IPS-11a (cell line): ENCODE results near the gene NCF1.
"Not testable (repeated sequence)": the region's sequence is repeated elsewhere in the genome, so short reads cannot be mapped to it uniquely, and the experiment has no call there.

ENCODE experiments used
- H3K4me3 ChIP-seq: one replicate; pipeline ENCODE4 v1.5.1; 2013; ENCODE audit warnings: low read depth, low read length, control low read depth

The NCF1 gene

GRCh38 chr7:74773760-74774750 lies at the start of gene NCF1:
NCF1 (plus strand) TSS chr7:74774011; CDS start chr7:74774032, 21 bp downstream.
- H3K4me3 ChIP-seq = not testable (repeated sequence)

GRCh38 chr7:74725840-74726239 lies 48.0 kb upstream of the NCF1 start:
- H3K4me3 ChIP-seq = no peak overlapping the region

- no peak overlapping the region for H3K4me3 ChIP-seq
Measured at GRCh38 chr7:74726309-74727101, 47.3 kb upstream of the NCF1 start.

GRCh38 chr7:74728686-74729085 lies 45.1 kb upstream of the NCF1 start:
- H3K4me3 ChIP-seq = not testable (repeated sequence)

- not testable (repeated sequence) for H3K4me3 ChIP-seq
Measured at GRCh38 chr7:74730186-74730585, 43.6 kb upstream of the NCF1 start.

GRCh38 chr7:74739974-74740703 lies 33.7 kb upstream of the NCF1 start:
- not testable (repeated sequence) for H3K4me3 ChIP-seq

GRCh38 chr7:74743936-74744557 lies 29.8 kb upstream of the NCF1 start:
- H3K4me3 ChIP-seq = not testable (repeated sequence)

- H3K4me3 ChIP-seq = not testable (repeated sequence)
Measured at GRCh38 chr7:74753921-74754482, 19.8 kb upstream of the NCF1 start.

GRCh38 chr7:74756673-74757072 lies 17.1 kb upstream of the NCF1 start:
- H3K4me3 ChIP-seq = not testable (repeated sequence)

- H3K4me3 ChIP-seq = not testable (repeated sequence)
Measured at GRCh38 chr7:74758268-74758667, 15.5 kb upstream of the NCF1 start.

GRCh38 chr7:74758982-74759381 lies 14.8 kb upstream of the NCF1 start:
- not testable (repeated sequence) for H3K4me3 ChIP-seq

- H3K4me3 ChIP-seq = not testable (repeated sequence)
Measured at GRCh38 chr7:74765205-74765918, 8.4 kb upstream of the NCF1 start.

- not testable (repeated sequence) for H3K4me3 ChIP-seq
Measured at GRCh38 chr7:74766509-74766908, 7.3 kb upstream of the NCF1 start.

- not testable (repeated sequence) for H3K4me3 ChIP-seq
Measured at GRCh38 chr7:74766991-74767390, 6.8 kb upstream of the NCF1 start.

GRCh38 chr7:74770062-74770461 lies 3.7 kb upstream of the NCF1 start:
- H3K4me3 ChIP-seq = not testable (repeated sequence)

GRCh38 chr7:74772093-74772492 lies 1.7 kb upstream of the NCF1 start:
- not testable (repeated sequence) for H3K4me3 ChIP-seq

GRCh38 chr7:74775111-74775510 lies 1.3 kb downstream of the NCF1 start:
- not testable (repeated sequence) for H3K4me3 ChIP-seq

GRCh38 chr7:74779053-74779452 lies 5.2 kb downstream of the NCF1 start:
- not testable (repeated sequence) for H3K4me3 ChIP-seq

GRCh38 chr7:74781746-74782145 lies 7.9 kb downstream of the NCF1 start:
- H3K4me3 ChIP-seq = not testable (repeated sequence)

GRCh38 chr7:74783595-74783994 lies 9.8 kb downstream of the NCF1 start:
- not testable (repeated sequence) for H3K4me3 ChIP-seq
